H1 (cell line): ENCODE data around the gene SRSF3. TPM values are rescaled to one million over a fixed set of nuclear protein-coding genes. Genes with fewer than 3 reads are reported as not detected.

ENCODE experiments used
- CTCF ChIA-PET: fragments of 300-600 bp; sonication (Branson Sonifier 250); formaldehyde crosslinking; loops from one replicate; lab custom pipeline; 2021; ENCODE audit not compliant: partially characterized antibody; lab: Charles Lee
- POLR2A ChIA-PET: fragments of 300-600 bp; sonication (Branson Sonifier 250); formaldehyde crosslinking; loops from one replicate; lab custom pipeline; 2021; ENCODE audit warnings: inconsistent platforms; ENCODE audit not compliant: partially characterized antibody; lab: Charles Lee
- DNase-seq, 2 experiments: peaks; one replicate each; pipeline versions ENCODE4 v3.0.0 to v3.0.0-alpha.2; 2010 to 2022; ENCODE audit warnings: low spot score in 2 of 2, low read depth in 1 of 2, mixed read lengths in 1 of 2
- FAIRE-seq: peaks from 2 replicates; lab custom pipeline; 2011; peaks lifted over from hg19 to GRCh38; lab: Jason Lieb, UNC
- H2AFZ ChIP-seq: 2 replicates; pipeline ENCODE4 v1.8.1; 2012; ENCODE audit warnings: low read length, inconsistent platforms
- H2AK5ac ChIP-seq: 2 replicates; pipeline ENCODE4 v1.6.1; 2013; ENCODE audit warnings: low read depth, low read length
- H2BK120ac ChIP-seq: replicated peaks from 2 replicates; pipeline ENCODE3; 2013; ENCODE audit warnings: low read depth, low read length, inconsistent platforms
- H2BK12ac ChIP-seq: 2 replicates; pipeline ENCODE4 v1.6.1; 2013; ENCODE audit warnings: low read depth, low read length
- H2BK15ac ChIP-seq: 2 replicates; pipeline ENCODE4 v1.6.1; 2013; ENCODE audit warnings: low read length
- H2BK20ac ChIP-seq: 2 replicates; pipeline ENCODE4 v1.6.1; 2013; ENCODE audit warnings: low read length
- H2BK5ac ChIP-seq: 2 replicates; pipeline ENCODE4 v1.6.1; 2013; ENCODE audit warnings: low read depth, low read length
- H3K14ac ChIP-seq: 2 replicates; pipeline ENCODE4 v1.6.1; 2013; ENCODE audit warnings: inconsistent platforms; ENCODE audit not compliant: insufficient read length
- H3K18ac ChIP-seq: 2 replicates; pipeline ENCODE4 v1.6.1; 2013; ENCODE audit warnings: low read length; ENCODE audit errors: extremely low read depth
- H3K23ac ChIP-seq: 2 replicates; pipeline ENCODE4 v1.6.1; 2013; ENCODE audit warnings: inconsistent platforms; ENCODE audit not compliant: insufficient read length
- H3K23me2 ChIP-seq: 2 replicates; pipeline ENCODE4 v1.6.1; 2013; ENCODE audit warnings: low read depth, low read length
- H3K27ac ChIP-seq: 2 replicates; pipeline ENCODE4 v1.6.1; 2011; ENCODE audit warnings: low read depth, low read length, inconsistent platforms
- H3K27me3 ChIP-seq, 4 experiments: replicated peaks in 1 of 4; 1 replicate in 1 of 4; 2 replicates in 3 of 4; pipeline versions ENCODE4 v1.6.1 to v1.8.1; 2011 to 2013; ENCODE audit warnings: low read length in 3 of 4, mild to moderate bottlenecking in 3 of 4, inconsistent platforms in 2 of 4, mixed read lengths in 2 of 4, moderate library complexity in 1 of 4; ENCODE audit not compliant: control insufficient read depth in 3 of 4, insufficient read depth in 3 of 4; ENCODE audit errors: extremely low read depth in 1 of 4
- H3K36me3 ChIP-seq, 4 experiments: 2 replicates each; pipeline versions ENCODE4 v1.6.1 to v1.8.1; 2011 to 2013; ENCODE audit warnings: mild to moderate bottlenecking in 4 of 4, low read length in 3 of 4, moderate library complexity in 2 of 4, control low read depth in 1 of 4, inconsistent platforms in 1 of 4; ENCODE audit not compliant: insufficient read depth in 4 of 4, control insufficient read depth in 2 of 4
- H3K4ac ChIP-seq: replicated peaks from 2 replicates; pipeline ENCODE3; 2013; ENCODE audit warnings: low read length, low read depth, mixed read lengths, inconsistent platforms; ENCODE audit not compliant: insufficient read length
- H3K4me1 ChIP-seq, 4 experiments: replicated peaks in 1 of 4; 1 replicate in 1 of 4; 2 replicates in 3 of 4; pipeline versions ENCODE4 v1.6.1 to v1.8.1; 2011 to 2013; ENCODE audit warnings: low read length in 3 of 4, inconsistent platforms in 2 of 4, mixed read lengths in 1 of 4; ENCODE audit not compliant: insufficient read depth in 4 of 4, control insufficient read depth in 3 of 4
- H3K4me2 ChIP-seq, 2 experiments: 2 replicates each; pipeline versions ENCODE4 v1.6.1 to v1.8.1; 2011 to 2013; ENCODE audit warnings: low read depth in 2 of 2, low read length in 2 of 2, control low read depth in 1 of 2, inconsistent platforms in 1 of 2, mild to moderate bottlenecking in 1 of 2; ENCODE audit not compliant: insufficient read depth in 1 of 2
- H3K4me3 ChIP-seq, 4 experiments: fragments of 200-600, 300-600 bp in 1 of 4; sonication (generic), shearing (Covaris generic), sonication (Bioruptor Twin) in 1 of 4; 2 replicates each; pipeline versions ENCODE4 v1.5.1 to v1.8.1; 2011 to 2016; ENCODE audit warnings: low read length in 4 of 4, low read depth in 3 of 4, control low read depth in 2 of 4, inconsistent platforms in 2 of 4, mild to moderate bottlenecking in 2 of 4, mixed read lengths in 1 of 4, moderate library complexity in 1 of 4; ENCODE audit not compliant: insufficient read depth in 2 of 4; ENCODE audit errors: extremely low read depth in 1 of 4
- H3K56ac ChIP-seq: replicated peaks from 2 replicates; pipeline ENCODE3; 2013; ENCODE audit warnings: low read depth, mild to moderate bottlenecking, mixed read lengths, low read length, inconsistent platforms; ENCODE audit not compliant: insufficient read length
- H3K79me1 ChIP-seq: 2 replicates; pipeline ENCODE4 v1.6.1; 2013; ENCODE audit warnings: low read depth, low read length, control low read depth
- H3K79me2 ChIP-seq, 2 experiments: 2 replicates each; pipeline versions ENCODE4 v1.6.1 to v1.8.1; 2012 to 2013; ENCODE audit warnings: low read length in 2 of 2, mild to moderate bottlenecking in 2 of 2, inconsistent platforms in 1 of 2; ENCODE audit not compliant: insufficient read depth in 2 of 2, control insufficient read depth in 1 of 2
- H3K9ac ChIP-seq, 4 experiments: replicated peaks in 1 of 4; 1 replicate in 1 of 4; 2 replicates in 3 of 4; pipeline versions ENCODE4 v1.6.1 to v1.8.1; 2011 to 2013; ENCODE audit warnings: low read depth in 3 of 4, low read length in 3 of 4, control low read depth in 2 of 4, mild to moderate bottlenecking in 2 of 4, moderate library complexity in 2 of 4, inconsistent platforms in 1 of 4; ENCODE audit errors: extremely low read depth in 1 of 4
- H3K9me3 ChIP-seq, 2 experiments: 2 replicates each; pipeline versions ENCODE4 v1.6.1 to v1.8.1; 2012 to 2013; ENCODE audit warnings: mild to moderate bottlenecking in 2 of 2, moderate library complexity in 2 of 2, control low read depth in 1 of 2, inconsistent platforms in 1 of 2, low read depth in 1 of 2, low read length in 1 of 2, mixed read lengths in 1 of 2; ENCODE audit not compliant: insufficient read depth in 2 of 2
- H4K20me1 ChIP-seq, 2 experiments: replicated peaks in 1 of 2; 2 replicates each; pipeline versions ENCODE3 to v1.8.1; 2011 to 2013; ENCODE audit warnings: inconsistent platforms in 2 of 2, low read length in 2 of 2, mild to moderate bottlenecking in 1 of 2; ENCODE audit not compliant: insufficient read depth in 2 of 2, control insufficient read depth in 1 of 2
- H4K5ac ChIP-seq: 2 replicates; pipeline ENCODE4 v1.6.1; 2013; ENCODE audit warnings: low read length, low read depth, mixed read lengths, inconsistent platforms; ENCODE audit not compliant: insufficient read length
- H4K8ac ChIP-seq: 2 replicates; pipeline ENCODE4 v1.8.0; 2013; ENCODE audit warnings: mild to moderate bottlenecking, moderate library complexity, low read length, inconsistent platforms; ENCODE audit not compliant: insufficient read depth; ENCODE audit errors: extremely low read depth
- H4K91ac ChIP-seq: replicated peaks from 2 replicates; pipeline ENCODE3; 2013; ENCODE audit warnings: low read length, mixed read lengths, inconsistent platforms; ENCODE audit not compliant: insufficient read length
- CTBP2 ChIP-seq: IDR thresholded peaks from 2 replicates; pipeline ENCODE4 v1.7.0; 2011; ENCODE audit warnings: borderline replicate concordance, mild to moderate bottlenecking, moderate library complexity, mixed read lengths, low read length; ENCODE audit not compliant: insufficient read depth, insufficient read length
- CTCF ChIP-seq, 3 experiments: IDR thresholded peaks; 1 replicate in 2 of 3; 2 replicates in 1 of 3; pipeline versions ENCODE4 v1.5.1 to v1.6.1; 2011; ENCODE audit warnings: low read length in 3 of 3, mild to moderate bottlenecking in 3 of 3, inconsistent platforms in 2 of 3, low read depth in 1 of 3, moderate library complexity in 1 of 3; ENCODE audit not compliant: insufficient read depth in 1 of 3; ENCODE audit errors: control extremely low read depth in 1 of 3
- E2F6 ChIP-seq: IDR thresholded peaks from 2 replicates; pipeline ENCODE4 v1.6.1; 2012; ENCODE audit warnings: inconsistent platforms
- EGR1 ChIP-seq: IDR thresholded peaks from 2 replicates; pipeline ENCODE4 v1.6.1; 2011; ENCODE audit warnings: low read depth, low read length, borderline replicate concordance
- EZH2 ChIP-seq: fragments of 200-600 bp; sonication (generic); IDR thresholded peaks from 2 replicates; pipeline ENCODE4 v1.7.1; 2012; ENCODE audit warnings: low read depth, mild to moderate bottlenecking, moderate library complexity, low read length, inconsistent platforms; ENCODE audit not compliant: severe bottlenecking
- KDM1A ChIP-seq: fragments of 200-600, 300-600 bp; sonication (generic); IDR thresholded peaks from 2 replicates; pipeline ENCODE4 v1.7.1; 2016; ENCODE audit warnings: mild to moderate bottlenecking, low read length, borderline replicate concordance
- RNF2 ChIP-seq: fragments of 200-900, 300-1000 bp; sonication (generic); IDR thresholded peaks from 2 replicates; pipeline ENCODE4 v1.7.1; 2016; ENCODE audit warnings: borderline replicate concordance, low read depth, mild to moderate bottlenecking, antibody characterized with exemption, low read length; ENCODE audit not compliant: poor library complexity, severe bottlenecking; ENCODE audit errors: missing control alignments
- WGBS, 2 experiments: shearing (Covaris generic) in 1 of 2; methylation state at CpG; one replicate each; pipeline versions ENCODE4 v1.1.6 to v1.1.7; 2013 to 2015; ENCODE audit warnings: low lambda C conversion rate in 2 of 2, mixed read lengths in 2 of 2, inconsistent platforms in 1 of 2, low coverage in 1 of 2, missing lambda C conversion rate in 1 of 2; ENCODE audit not compliant: insufficient replicate concordance in 2 of 2, insufficient coverage in 1 of 2, insufficient read length in 1 of 2; ENCODE audit errors: extremely low coverage in 1 of 2, missing lambda C conversion rate in 1 of 2; 5-methylcytosine and 5-hydroxymethylcytosine counted together
- polyA plus RNA-seq, 7 experiments: library from polyadenylated mRNA; depleted of rRNA in 3 of 7; stranded (reverse) in 5 of 7; unstranded in 2 of 7; fragments of >200 nt in 5 of 7; fragments of 200-250 nt in 2 of 7; gene quantifications; 1 replicate in 5 of 7; 2 replicates in 1 of 7; 4 replicates in 1 of 7; pipeline versions ENCODE4 v1.2.1 to v1.2.3, GENCODE V29; 2011 to 2013; ENCODE audit warnings: missing spikeins in 2 of 7, mixed read lengths in 2 of 7
- total RNA-seq: library from RNA; stranded (reverse); fragmentation: NEBNext Ultra II Directional; extraction: Animal tissue kit (Norgen Biotek cat#: 25700); gene quantifications from 2 replicates; pipeline ENCODE4 v1.2.1, GENCODE V29; 2021

Gene SRSF3
- total and polyA plus RNA-seq, 2 of the 8 experiments (the other 6 are each of a cell fraction or from before 2014, with no cell fraction given), result 471 to 689 TPM

- ChIA-PET POLR2A (interaction anchor here (1.4 to 1.5 kb wide), 3 partner anchors 9 to 42 kb away, joined by 3 read pairs; no protein-coding TSS in a partner anchor), CTCF (interaction anchor here (0.9 to 2.7 kb wide), 13 partner anchors 14 to 122 kb away, joined by 3 to 7 read pairs (median 4); no protein-coding TSS in a partner anchor)
- no peak overlapping the region for H4K5ac ChIP-seq
- no peak overlapping the region; the same call in 1 of the 2 replicates for H3K18ac ChIP-seq
- peak overlapping the region; percentile 52; the same call in 1 of the 2 replicates for H2BK12ac ChIP-seq
- no peak overlapping the region for H3K14ac ChIP-seq
- DNase-seq (no peak), FAIRE-seq (no peak)
- no peak overlapping the region for H3K4ac ChIP-seq
- no peaks in the 10 kb centered on the region for H3K79me1 ChIP-seq
- H2AFZ ChIP-seq, result no peak overlapping the region
- H3K9ac ChIP-seq, result no peak overlapping the region
- no peaks in the 10 kb centered on the region for H3K79me2 ChIP-seq
- no peaks in the 10 kb centered on the region for H4K20me1 ChIP-seq
- H2AK5ac ChIP-seq, result no peak overlapping the region
- no peaks in the 10 kb centered on the region for H3K9me3 ChIP-seq
- H3K27me3 ChIP-seq, result no peaks in the 10 kb centered on the region
- H2BK5ac ChIP-seq, result no peak overlapping the region
- H4K8ac ChIP-seq, result no peak overlapping the region
- no peaks in the 10 kb centered on the region; a peak in 1 of 7 replicates for H3K4me1 ChIP-seq
- no peak overlapping the region for H2BK20ac ChIP-seq
- H3K4me2 ChIP-seq, result no peak overlapping the region
- H2BK120ac ChIP-seq, result no peak overlapping the region
- no peak overlapping the region for H3K27ac ChIP-seq
- no peaks in the 10 kb centered on the region for H3K36me3 ChIP-seq
- no peak overlapping the region for H3K23ac ChIP-seq
- H2BK15ac ChIP-seq, result no peak overlapping the region
- no peak overlapping the region for H3K4me3 ChIP-seq
- H3K23me2 ChIP-seq, result no peaks in the 10 kb centered on the region
- H4K91ac ChIP-seq, result no peak overlapping the region
- H3K56ac ChIP-seq, result no peak overlapping the region
- 71% methylated on average over 8 of the region's 8 CpGs; no CpG with 5 or more reads in 1 of the 2 experiments for WGBS, 2 experiments
- no peak for TF ChIP-seq RNF2
- TF ChIP-seq KDM1A, result no peak
- no peak for TF ChIP-seq EGR1
- no peak for TF ChIP-seq CTBP2
- TF ChIP-seq EZH2, result no peak
- TF ChIP-seq CTCF (IDR thresholded peaks at IDR 0.05; ENCODE audit: control extremely low read depth in 1 of 3, insufficient read depth in 1 of 3, low read depth in 1 of 3, low read length in 3 of 3), result no peak
- no peak for TF ChIP-seq E2F6
Measured at GRCh38 chr6:36642913-36643817, 49.0 kb downstream of the SRSF3 start.
